ENCODE data around the gene RFPL4AL1. TPM values are rescaled to one million over a fixed set of nuclear protein-coding genes. Genes with fewer than 3 reads are reported as not detected.
"Not testable (repeated sequence)": the region's sequence is repeated elsewhere in the genome, so short reads cannot be mapped to it uniquely, and the experiment has no call there.

The RFPL4AL1 gene
- total RNA-seq, 1 donor from 2014 or later: not detected

DNA sequence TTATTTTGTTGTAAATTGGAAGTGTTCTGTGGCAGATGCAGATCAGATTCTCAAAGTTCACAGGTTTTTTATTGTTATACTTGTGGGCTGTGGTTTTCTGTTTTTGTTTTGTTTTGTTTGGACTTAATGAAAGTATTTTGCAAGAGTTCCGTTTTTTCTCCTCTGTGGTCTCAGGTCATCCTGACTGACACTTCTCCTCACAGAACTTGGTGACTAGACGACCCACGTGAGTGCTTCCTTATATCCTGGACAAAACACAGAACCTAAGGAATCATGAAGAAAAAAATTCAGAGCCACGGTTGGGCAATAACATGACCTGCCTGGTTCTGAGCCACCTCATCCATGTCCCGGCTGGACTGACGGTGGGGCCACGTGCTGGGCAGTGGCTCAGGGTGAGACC lies 2.5 kb upstream of the RFPL4AL1 start:
- H3K4me3 ChIP-seq (ENCODE audit: low read depth, low read length): no peak overlapping the region
- TF ChIP-seq, protein P1, sequence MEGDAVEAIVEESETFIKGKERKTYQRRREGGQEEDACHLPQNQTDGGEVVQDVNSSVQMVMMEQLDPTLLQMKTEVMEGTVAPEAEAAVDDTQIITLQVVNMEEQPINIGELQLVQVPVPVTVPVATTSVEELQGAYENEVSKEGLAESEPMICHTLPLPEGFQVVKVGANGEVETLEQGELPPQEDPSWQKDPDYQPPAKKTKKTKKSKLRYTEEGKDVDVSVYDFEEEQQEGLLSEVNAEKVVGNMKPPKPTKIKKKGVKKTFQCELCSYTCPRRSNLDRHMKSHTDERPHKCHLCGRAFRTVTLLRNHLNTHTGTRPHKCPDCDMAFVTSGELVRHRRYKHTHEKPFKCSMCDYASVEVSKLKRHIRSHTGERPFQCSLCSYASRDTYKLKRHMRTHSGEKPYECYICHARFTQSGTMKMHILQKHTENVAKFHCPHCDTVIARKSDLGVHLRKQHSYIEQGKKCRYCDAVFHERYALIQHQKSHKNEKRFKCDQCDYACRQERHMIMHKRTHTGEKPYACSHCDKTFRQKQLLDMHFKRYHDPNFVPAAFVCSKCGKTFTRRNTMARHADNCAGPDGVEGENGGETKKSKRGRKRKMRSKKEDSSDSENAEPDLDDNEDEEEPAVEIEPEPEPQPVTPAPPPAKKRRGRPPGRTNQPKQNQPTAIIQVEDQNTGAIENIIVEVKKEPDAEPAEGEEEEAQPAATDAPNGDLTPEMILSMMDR (conservative IDR thresholded peaks at IDR 0.05; ENCODE audit: low read depth, low read length): no peak
- DNase-seq (ENCODE audit: low read depth): no peak

GRCh38 chr19:55769632-55770031 lies 714 bp downstream of the RFPL4AL1 start:
- not testable (repeated sequence) for H3K4me3 ChIP-seq (ENCODE audit: low read depth, low read length); DNase-seq (ENCODE audit: low read depth)

GRCh38 chr19:55777528-55777927 lies 8.6 kb downstream of the RFPL4AL1 start:
- TF ChIP-seq, protein P1 (conservative IDR thresholded peaks at IDR 0.05; ENCODE audit: low read depth, low read length): no peak
- no peak for DNase-seq (ENCODE audit: low read depth)
- no peak overlapping the region for H3K4me3 ChIP-seq (ENCODE audit: low read depth, low read length)

GRCh38 chr19:55778331-55778730 lies 9.4 kb downstream of the RFPL4AL1 start:
- TF ChIP-seq, protein P1 (conservative IDR thresholded peaks at IDR 0.05; ENCODE audit: low read depth, low read length): no peak
- no peak for DNase-seq (ENCODE audit: low read depth)
- no peak overlapping the region for H3K4me3 ChIP-seq (ENCODE audit: low read depth, low read length)

DNA sequence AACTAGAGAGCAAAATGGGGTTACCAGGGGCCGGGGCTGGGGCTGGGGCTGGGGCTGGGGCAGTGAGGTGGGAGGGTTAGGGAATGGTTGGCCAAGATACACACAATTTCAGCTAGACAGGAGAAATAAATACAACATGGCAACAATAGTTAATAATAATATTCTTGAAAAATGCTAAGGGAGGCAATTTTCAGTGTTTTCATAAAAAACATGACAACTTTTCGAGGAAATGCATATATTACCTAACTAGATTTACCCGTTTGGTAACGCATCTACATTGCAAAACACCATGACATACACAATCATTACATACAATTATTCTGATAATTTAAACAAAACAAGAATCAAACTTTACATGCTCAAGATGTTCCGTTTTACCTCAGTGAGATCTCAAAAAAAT lies 12.2 kb downstream of the RFPL4AL1 start:
- no peak overlapping the region for H3K4me3 ChIP-seq (ENCODE audit: low read depth, low read length)
- TF ChIP-seq, protein P1 (conservative IDR thresholded peaks at IDR 0.05; ENCODE audit: low read depth, low read length): no peak
- DNase-seq (ENCODE audit: low read depth): no peak

DNA sequence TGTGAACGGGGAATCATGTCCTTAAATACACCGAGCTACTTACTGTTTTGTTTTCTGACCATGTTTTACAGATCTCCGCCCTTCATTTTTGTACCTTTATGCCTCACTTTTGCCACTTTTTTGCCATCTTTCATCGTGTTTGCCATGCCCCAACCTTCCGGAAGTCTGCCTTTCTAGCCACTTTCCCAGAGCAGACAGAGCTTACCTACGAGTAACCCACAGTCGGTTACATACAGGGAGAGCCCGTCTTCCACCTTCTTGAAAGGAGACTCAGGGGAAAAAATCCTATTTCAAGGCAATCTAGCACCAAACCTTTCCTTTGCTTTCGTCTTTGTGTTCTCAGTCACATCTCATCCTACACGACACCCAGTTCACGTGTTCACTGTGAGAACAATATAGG lies 26.1 kb downstream of the RFPL4AL1 start:
- no peak overlapping the region for H3K4me3 ChIP-seq (ENCODE audit: low read depth, low read length)
- no peak for DNase-seq (ENCODE audit: low read depth)
- TF ChIP-seq, protein P1 (conservative IDR thresholded peaks at IDR 0.05; ENCODE audit: low read depth, low read length): no peak

DNA sequence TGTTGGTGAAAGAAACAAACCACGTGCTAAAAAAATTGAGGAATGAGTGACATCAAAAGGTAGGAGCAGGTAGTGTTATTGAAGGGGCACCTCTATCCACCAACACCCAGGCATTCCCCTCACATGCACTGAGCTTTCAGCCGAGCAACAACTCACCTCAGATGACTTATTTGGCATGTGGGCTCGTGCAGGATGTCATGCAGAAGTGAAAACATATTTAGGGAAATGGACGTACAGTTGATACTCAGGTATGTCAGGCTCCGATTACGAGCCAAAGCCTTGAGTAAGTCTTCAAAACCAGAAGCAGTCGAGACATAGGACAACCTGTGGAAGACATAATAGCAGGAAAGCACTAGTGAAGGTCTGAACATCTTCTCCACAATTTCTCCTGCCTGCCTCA lies 32.5 kb downstream of the RFPL4AL1 start:
- TF ChIP-seq, protein P1 (conservative IDR thresholded peaks at IDR 0.05; ENCODE audit: low read depth, low read length): no peak
- no peak overlapping the region for H3K4me3 ChIP-seq (ENCODE audit: low read depth, low read length)
- DNase-seq (ENCODE audit: low read depth): no peak

DNA sequence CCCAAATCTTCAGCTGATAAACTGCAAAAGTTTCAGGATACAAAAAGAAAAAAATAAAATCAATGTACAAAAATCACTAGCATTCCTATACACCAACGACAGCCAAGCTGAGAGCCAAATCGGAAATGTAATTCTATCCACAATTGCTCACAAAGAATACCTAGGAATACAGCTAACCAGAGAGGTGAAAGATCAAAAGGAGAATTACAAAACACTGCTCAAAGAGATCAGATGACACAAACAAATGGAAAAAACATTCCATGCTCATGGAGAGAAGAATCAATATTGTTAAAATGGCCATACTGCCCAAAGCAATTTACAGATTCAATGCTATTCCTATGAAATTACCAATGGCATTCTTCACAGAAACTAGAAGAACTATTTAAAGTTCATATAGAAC lies 33.4 kb downstream of the RFPL4AL1 start:
- TF ChIP-seq, protein P1 (conservative IDR thresholded peaks at IDR 0.05; ENCODE audit: low read depth, low read length): no peak
- H3K4me3 ChIP-seq (ENCODE audit: low read depth, low read length): no peak overlapping the region
- no peak for DNase-seq (ENCODE audit: low read depth)

Data from epithelial cell of proximal tubule (primary cell).